HG02588 (cell line): Measurements from ENCODE around the gene MTX2.
"Not testable (repeated sequence)": the region's sequence is repeated elsewhere in the genome, so short reads cannot be mapped to it uniquely, and the experiment has no call there.

ENCODE experiments used
- ATAC-seq: cut with Tn5 transposase; IDR thresholded peaks from one replicate; pipeline ENCODE4 v1.9.1; 2021; ENCODE audit warnings: mild to moderate bottlenecking, moderate library complexity; ENCODE audit not compliant: unreplicated experiment

MTX2 gene

GRCh38 chr2:176284461-176285049 is 15.3 kb downstream of the MTX2 start:
- no peak for ATAC-seq

DNA sequence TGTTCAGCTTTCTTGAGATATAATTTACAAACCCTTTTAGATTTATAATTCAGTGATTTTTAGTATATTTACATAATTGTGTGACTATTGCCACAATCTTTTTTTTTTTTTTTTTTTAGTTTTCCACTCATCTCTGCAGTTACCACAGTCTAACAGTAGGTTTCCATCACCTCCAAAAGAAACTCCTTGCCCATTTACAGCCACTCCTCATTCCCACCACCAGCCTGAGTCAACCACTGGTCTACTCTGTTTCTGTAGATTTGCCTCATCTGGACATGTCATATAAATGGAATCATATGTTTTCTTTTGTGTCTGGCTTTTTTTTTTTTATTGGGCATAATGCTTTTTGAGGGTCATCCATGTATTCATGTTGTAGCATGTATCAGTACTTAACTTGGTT is 16.1 kb downstream of the MTX2 start:
- ATAC-seq, result no peak

DNA sequence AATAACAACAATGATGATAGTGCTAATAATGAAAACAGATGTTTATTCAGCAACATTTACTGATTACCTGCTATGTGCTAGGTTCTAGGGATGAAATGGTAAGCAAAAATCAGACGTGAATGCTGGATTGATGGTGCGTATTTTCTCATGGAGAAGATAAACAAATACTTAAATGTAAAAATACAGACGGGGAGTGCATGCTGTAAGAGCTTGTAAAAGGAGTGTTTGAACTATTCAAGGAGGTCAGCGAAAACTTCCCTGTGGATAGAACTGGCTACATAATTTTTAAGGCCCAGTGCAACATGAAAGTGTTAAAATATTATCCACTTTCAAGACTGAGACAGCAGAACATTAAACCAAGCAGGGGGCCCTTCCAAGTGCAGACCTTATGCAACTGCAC is 22.1 kb downstream of the MTX2 start:
- no peak for ATAC-seq

DNA sequence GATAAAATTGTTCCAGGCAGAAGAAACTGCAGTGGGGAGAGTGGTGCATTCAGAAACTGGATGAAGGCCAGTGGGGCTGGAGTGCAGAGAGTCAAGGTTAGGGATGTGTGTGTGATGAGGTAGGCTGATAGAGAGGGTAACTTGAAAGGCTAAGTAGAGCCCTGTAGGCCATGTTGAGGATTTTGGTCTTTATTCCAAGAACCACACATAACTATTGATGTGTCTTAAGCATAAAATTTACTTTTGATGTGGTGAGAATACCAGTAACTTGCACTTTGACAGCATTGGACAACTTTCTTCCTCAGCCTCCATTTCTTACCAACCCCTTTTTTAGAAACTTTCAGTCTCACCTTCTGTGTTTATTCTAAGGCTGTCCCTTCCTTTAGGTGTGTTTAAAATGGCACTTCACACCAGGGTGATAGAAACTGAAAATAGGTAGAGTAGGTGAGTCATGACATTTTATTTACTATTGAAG is 22.6 kb downstream of the MTX2 start:
- peak; percentile 92 for ATAC-seq

GRCh38 chr2:176292608-176293007 is 23.4 kb downstream of the MTX2 start:
- ATAC-seq, result no peak

DNA sequence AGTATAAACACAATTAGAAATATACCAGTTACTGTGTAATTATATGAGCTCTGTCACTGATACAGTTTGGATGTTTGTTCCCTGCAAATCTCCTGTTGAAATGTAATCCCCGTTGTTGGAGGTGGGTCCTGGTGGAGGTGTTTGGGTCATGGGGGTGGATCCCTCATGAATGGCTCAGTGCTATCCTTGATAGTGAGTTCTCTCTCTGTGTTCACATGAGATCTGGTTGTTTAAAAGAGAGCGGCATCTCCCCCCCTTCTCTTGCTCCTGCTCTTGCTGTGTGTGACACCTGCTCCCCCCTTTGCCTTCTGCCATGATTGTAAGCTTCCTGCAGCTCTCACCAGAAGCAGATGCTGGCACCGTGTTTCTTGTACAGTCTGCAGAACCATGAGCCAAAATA is 24.1 kb downstream of the MTX2 start:
- ATAC-seq, result no peak

DNA sequence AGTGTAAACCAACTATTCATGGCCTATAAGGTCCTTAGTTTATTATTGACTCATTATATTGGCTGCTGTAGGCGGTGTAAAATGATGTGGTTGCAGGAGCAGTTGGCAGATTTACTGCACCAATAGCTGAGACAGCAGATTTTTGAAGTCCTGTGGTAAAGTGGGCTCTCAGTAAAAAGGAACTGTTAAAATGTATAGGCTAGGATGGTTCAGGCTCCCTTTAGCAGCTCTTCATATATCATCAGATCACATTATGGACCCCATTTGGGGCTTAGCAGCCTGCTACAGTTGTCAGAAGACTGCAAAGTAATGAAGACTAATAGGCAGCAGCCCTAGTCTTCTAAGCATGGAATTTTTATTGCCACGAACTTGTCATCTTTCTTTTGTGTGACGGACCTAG is 27.8 kb downstream of the MTX2 start:
- ATAC-seq, result no peak

GRCh38 chr2:176297737-176298136 is 28.5 kb downstream of the MTX2 start:
- no peak for ATAC-seq

GRCh38 chr2:176306020-176306419 is 36.8 kb downstream of the MTX2 start:
- not testable (repeated sequence) for ATAC-seq

- no peak for ATAC-seq
Measured at GRCh38 chr2:176317199-176317598, 48.0 kb downstream of the MTX2 start.

DNA sequence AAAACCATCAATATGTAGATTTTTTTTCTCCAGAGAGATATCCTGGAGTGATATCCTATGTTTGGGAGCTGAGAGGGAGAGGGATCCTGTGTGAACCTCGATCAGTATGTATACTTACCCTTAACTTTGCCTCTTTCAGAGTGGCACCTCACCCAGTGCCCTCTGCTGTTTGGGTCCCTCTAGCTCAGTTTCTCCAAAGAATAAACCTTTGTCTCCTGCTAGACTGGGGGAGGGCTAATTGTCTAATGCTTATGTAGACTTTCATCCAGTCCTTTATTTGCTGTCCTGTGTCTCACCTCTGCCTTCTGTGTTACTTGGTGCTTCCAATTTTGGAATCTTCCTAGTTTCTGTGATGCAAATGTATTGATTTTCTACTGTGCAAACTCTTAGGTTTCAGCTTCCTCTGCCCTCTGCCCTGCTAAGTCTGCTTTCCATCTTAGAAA is 48.4 kb downstream of the MTX2 start:
- no peak for ATAC-seq

- ATAC-seq, result no peak
Measured at GRCh38 chr2:176321916-176322315, 52.7 kb downstream of the MTX2 start.

GRCh38 chr2:176324862-176325261 is 55.6 kb downstream of the MTX2 start:
- ATAC-seq, result no peak

DNA sequence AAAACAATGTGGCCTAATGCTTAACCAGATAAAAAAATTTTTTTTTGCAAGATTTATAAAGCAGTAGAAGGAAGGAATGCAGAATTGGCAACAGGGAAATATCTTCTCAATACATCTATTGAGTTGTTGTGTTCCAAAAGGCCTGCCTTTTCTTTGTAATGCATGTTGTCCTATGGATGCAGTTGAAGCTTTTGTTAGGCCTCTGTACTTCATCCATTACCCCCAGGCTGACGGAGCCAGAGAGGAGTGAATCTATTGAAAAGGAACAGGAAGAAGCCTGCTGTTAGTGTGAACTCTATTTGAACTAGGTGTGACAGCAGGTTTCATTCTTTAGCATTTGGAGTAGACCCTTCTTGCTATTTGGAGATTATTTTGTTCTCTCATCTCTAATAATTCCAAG is 56.5 kb downstream of the MTX2 start:
- ATAC-seq, result no peak

GRCh38 chr2:176328149-176328548 is 58.9 kb downstream of the MTX2 start:
- no peak for ATAC-seq

DNA sequence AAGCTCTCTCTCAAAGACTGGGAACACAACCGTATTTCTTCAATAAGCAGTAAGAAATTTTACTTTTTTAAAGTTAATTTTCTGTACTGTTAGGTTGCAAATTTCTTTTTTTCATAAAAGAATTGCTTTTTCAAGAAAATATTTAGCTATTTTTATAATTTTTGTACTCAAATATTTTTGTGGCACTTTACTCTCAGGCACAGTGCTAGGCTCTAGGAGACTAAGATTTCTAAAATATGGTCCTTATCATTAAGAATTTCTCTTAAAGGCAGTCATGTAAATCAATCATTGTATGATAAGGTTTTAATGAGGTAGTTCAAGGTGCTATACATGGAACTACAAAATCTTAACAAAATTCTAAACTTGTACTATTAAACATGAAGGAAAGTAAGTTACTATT is 61.4 kb downstream of the MTX2 start:
- no peak for ATAC-seq

DNA sequence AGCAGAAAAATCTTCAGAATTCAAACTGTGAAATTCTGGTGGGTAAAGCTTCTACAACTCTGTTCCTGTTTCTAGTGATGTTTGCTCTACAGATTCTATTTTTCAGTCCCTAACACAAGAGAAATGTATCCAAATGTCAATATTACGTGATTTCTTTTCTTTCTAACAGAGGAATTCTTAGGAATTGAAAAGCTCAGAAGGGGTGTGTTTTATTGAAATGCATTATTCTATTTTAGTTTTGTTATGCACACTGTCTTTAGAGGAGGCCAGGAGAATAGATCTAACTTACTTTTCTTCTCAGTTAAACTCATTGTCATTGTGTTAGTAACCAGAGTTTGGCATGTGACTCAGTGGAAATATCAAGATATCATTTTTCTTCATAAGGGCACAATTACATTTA is 62.4 kb downstream of the MTX2 start:
- no peak for ATAC-seq

DNA sequence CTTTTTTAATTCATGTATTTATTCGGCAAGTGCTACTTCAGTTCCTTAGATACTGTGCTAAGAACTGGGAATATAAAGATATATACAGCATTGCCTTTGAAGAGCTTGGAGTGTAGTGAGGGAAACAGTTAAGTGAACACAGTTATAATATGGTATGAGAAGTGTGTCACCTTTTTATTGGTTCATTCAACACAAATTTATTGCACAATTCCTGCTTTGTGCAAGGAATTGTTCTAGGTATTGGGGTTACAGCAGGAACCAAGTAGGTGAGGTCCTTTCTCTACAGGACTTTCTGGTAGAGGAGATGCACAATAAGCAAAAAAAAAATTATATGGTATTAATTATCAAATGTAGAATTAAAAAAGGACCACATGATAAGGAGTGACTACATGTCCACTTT is 65.5 kb downstream of the MTX2 start:
- no peak for ATAC-seq

GRCh38 chr2:176338395-176338794 is 69.2 kb downstream of the MTX2 start:
- no peak for ATAC-seq

- ATAC-seq, result no peak
Measured at GRCh38 chr2:176339208-176339607, 70.0 kb downstream of the MTX2 start.

- no peak for ATAC-seq
Measured at GRCh38 chr2:176356251-176356650, 87.0 kb downstream of the MTX2 start.

GRCh38 chr2:176364273-176364977 is 95.2 kb downstream of the MTX2 start:
- ATAC-seq, result no peak

DNA sequence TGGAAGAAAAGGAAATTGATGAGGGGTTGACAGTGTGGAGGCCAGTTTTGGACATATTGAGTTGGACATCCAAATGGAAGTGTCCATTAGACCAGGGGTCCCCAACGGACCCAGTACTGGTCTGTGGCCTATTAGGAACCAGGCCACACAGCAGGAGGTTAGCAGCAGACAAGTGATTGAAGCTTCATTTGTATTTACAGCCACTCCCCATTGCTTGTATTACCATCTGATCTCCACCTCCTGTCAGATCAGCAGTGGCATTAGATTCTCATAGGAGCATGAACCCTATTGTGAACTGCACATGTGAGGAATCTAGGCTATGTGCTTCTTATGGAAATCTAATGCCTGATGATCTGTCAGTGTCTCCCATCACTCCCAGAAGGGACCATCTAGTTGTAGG is 99.1 kb downstream of the MTX2 start:
- no peak for ATAC-seq
